Naive thymus-derived CD8-positive, alpha-beta T cell (primary cell): Measurements from ENCODE around the gene CHCHD6. TPM values are rescaled to one million over a fixed set of nuclear protein-coding genes. Genes with fewer than 3 reads are reported as not detected.

Experiments
- ATAC-seq, 2 donors: fragments of 150-1000 bp; cut with Tn5 transposase in 1 of 2; sonication (Bioruptor Pico), chemical (Tn5 transposase) in 1 of 2; 1 replicate in 1 of 2; 2 replicates in 1 of 2; pipeline ENCODE4 v1.10.0; 2021; ENCODE audit warnings: mild to moderate bottlenecking in 2 of 2, moderate library complexity in 2 of 2
- POLR2A ChIA-PET: fragments of 350-600 bp; sonication (Branson Sonifier 250); formaldehyde crosslinking; loops from one replicate; lab custom pipeline; 2021; ENCODE audit warnings: antibody characterized with exemption; lab: Charles Lee
- DNase-seq, 10 donors: peaks; one replicate each; pipeline versions ENCODE4 v3.0.0 to v3.0.0-alpha.2; 2020 to 2022
- H3K27ac Mint-ChIP-seq, 10 donors: one replicate each; pipeline ENCODE4 v1.8.0; 2020 to 2022; ENCODE audit warnings: mild to moderate bottlenecking in 10 of 10, mixed read lengths in 10 of 10, moderate library complexity in 4 of 10, inconsistent platforms in 1 of 10
- H3K27me3 Mint-ChIP-seq, 5 donors: one replicate each; pipeline ENCODE4 v1.8.0; 2021 to 2022; ENCODE audit warnings: mixed read lengths in 5 of 5
- H3K36me3 Mint-ChIP-seq, 3 donors: one replicate each; pipeline ENCODE4 v1.8.0; 2020 to 2022; ENCODE audit warnings: mixed read lengths in 3 of 3, mild to moderate bottlenecking in 2 of 3, inconsistent platforms in 1 of 3
- H3K4me1 Mint-ChIP-seq, 4 donors: one replicate each; pipeline ENCODE4 v1.8.0; 2021 to 2022; ENCODE audit warnings: mixed read lengths in 4 of 4
- H3K4me3 Mint-ChIP-seq, 10 donors: one replicate each; pipeline ENCODE4 v1.8.0; 2020 to 2022; ENCODE audit warnings: mild to moderate bottlenecking in 10 of 10, mixed read lengths in 10 of 10, moderate library complexity in 6 of 10, inconsistent platforms in 1 of 10
- H3K9me3 Mint-ChIP-seq, 9 donors: one replicate each; pipeline ENCODE4 v1.8.0; 2020 to 2022; ENCODE audit warnings: mixed read lengths in 9 of 9, mild to moderate bottlenecking in 3 of 9, inconsistent platforms in 1 of 9, moderate library complexity in 1 of 9
- polyA plus RNA-seq, 3 donors: library from polyadenylated mRNA; unstranded; fragments of 300-500 nt; fragmentation: Illumina TruSeq; gene quantifications; one replicate each; pipeline ENCODE4 v1.2.3, GENCODE V29; 2021
- total RNA-seq, 8 experiments: library from RNA in 2 of 8; stranded (reverse) in 2 of 8; gene quantifications; one replicate each; pipeline ENCODE4 v1.2.3 and lab custom pipeline; 2021 to 2026

Gene CHCHD6
- total and polyA plus RNA-seq, 5 experiments from 2014 or later, result 7.8 to 16.9 (median 11.3) TPM

DNA sequence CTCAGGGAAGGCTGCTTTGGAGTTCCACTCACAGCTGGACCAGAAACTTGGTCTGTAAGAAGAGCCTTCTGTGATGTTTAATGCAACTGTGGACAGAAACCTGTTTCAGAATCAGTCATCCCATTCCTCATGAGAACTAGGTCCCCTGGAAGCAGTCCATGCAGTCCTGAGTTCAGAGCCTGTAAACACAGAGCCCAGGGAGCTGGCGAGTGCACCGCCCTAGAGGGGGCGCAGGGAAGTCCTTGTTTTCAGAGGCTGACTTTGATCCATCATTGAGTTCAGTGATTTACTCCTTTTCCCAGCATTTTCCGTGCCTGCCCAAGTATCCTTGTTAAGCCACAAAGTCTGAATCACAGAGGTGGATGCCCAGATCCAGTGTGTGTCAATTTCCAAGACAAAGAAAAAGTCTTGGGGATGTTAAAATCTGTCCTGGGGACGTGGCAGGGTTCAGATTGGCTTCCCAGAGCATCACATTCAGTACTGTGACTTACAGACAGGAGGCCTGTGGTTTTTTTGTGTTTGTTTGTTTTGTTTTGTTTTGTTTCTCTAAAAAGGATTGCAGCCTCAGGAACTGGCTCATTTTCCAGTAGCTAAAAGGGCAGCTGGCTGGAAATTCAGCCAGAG lies 39.3 kb upstream of the CHCHD6 start:
- peaks cover 0 to 5% (median 0%) of the 10 kb centered on the region in 9 donors for H3K9me3 Mint-ChIP-seq
- H3K4me3 Mint-ChIP-seq, result no peak overlapping the region
- no peak for ATAC-seq
- H3K27ac Mint-ChIP-seq, result no peak overlapping the region
- H3K36me3 Mint-ChIP-seq, result no peaks in the 10 kb centered on the region
- no peaks in the 10 kb centered on the region for H3K4me1 Mint-ChIP-seq
- H3K27me3 Mint-ChIP-seq, result peaks cover 0 to 10% (median 2%) of the 10 kb centered on the region in 5 donors
- POLR2A ChIA-PET, result no interaction called here
- no peak for DNase-seq

DNA sequence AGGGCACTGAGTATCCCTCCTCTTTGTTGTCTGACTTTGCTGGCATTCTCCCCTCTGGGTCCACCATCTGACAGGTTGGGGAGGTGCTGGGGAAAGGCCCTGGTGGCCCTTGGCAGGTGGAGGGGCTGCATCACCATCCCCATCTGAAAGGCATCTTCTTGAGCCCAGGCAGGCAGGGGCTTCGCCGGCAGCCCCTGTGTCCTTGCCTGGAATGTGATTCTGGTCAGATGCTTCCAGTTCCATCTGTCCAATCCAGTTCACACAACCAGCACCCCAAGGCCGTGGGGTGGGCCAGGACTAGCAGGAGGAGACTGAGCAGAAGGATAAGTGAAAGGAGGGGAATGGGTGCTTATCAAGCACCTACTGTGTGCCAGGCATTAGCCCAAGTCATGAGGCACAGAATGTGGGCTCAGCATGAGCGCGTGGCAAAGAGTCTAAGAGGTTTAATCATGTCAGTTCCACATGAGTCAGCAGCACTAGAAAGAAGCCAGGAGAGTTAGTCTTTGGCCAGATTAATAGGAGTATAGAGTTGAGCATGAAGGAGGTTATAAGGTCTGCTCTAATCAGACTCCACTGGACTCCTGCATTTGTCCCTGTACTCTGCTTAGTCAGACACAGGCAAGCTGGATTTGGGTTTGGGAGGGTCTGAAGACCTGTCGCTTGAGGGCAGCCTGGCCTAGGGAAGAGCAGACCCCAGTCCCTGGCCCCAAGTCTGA lies 38.7 kb upstream of the CHCHD6 start:
- Mint-ChIP-seq H3K27me3 (peaks cover 0 to 7% (median 2%) of the 10 kb centered on the region in 5 donors), H3K4me1 (no peaks in the 10 kb centered on the region), H3K36me3 (no peaks in the 10 kb centered on the region), H3K27ac (peak overlapping the region in 1 of 10 donors; percentile 60), H3K4me3 (no peak overlapping the region), H3K9me3 (peaks cover 0 to 9% (median under 1%) of the 10 kb centered on the region in 9 donors)
- POLR2A ChIA-PET, result no interaction called here
- ATAC-seq, result no peak
- DNase-seq, result no peak

DNA sequence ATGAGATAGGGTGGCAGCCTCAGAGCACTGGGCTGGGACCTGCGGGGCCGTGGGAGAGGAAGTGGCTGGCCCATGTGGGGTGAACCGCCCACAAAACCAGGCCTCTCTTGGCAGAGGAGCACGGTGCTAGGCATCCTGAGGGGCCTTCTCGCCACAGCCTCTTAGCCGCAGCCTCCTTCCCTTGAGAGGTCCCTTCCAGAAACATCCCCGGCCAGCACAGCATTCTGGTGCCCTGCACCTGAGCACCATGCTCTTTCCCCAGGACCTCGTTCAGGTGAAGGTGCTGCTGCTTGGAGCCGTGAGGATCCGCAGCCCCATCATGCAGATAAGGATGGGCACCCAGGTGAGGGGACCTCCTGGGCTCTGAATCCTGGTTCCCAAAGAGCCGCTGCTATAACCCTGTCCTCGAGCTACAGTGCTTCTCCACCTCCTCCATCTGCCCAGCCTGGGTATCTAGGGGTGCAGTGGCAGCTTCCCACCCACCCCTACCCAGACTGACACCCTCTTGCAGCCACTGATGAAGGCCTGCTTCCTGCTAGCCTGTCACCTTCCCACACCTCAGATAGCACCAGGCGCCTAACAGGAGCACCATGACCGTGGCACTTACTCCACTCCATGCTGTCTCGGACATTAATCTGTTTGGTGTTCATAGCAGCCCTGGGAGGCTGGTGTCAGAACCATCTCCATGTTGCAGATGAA lies 37.9 kb upstream of the CHCHD6 start:
- POLR2A ChIA-PET, result no interaction called here
- peaks cover 0 to 4% (median 0%) of the 10 kb centered on the region in 3 donors for H3K36me3 Mint-ChIP-seq
- DNase-seq (no peak), ATAC-seq (no peak)
- no peak overlapping the region for H3K27ac Mint-ChIP-seq
- peaks cover 0 to 15% (median 8%) of the 10 kb centered on the region in 9 donors for H3K9me3 Mint-ChIP-seq
- H3K4me3 Mint-ChIP-seq, result no peak overlapping the region
- peaks cover 0 to 5% (median 0%) of the 10 kb centered on the region in 5 donors for H3K27me3 Mint-ChIP-seq
- no peaks in the 10 kb centered on the region for H3K4me1 Mint-ChIP-seq

DNA sequence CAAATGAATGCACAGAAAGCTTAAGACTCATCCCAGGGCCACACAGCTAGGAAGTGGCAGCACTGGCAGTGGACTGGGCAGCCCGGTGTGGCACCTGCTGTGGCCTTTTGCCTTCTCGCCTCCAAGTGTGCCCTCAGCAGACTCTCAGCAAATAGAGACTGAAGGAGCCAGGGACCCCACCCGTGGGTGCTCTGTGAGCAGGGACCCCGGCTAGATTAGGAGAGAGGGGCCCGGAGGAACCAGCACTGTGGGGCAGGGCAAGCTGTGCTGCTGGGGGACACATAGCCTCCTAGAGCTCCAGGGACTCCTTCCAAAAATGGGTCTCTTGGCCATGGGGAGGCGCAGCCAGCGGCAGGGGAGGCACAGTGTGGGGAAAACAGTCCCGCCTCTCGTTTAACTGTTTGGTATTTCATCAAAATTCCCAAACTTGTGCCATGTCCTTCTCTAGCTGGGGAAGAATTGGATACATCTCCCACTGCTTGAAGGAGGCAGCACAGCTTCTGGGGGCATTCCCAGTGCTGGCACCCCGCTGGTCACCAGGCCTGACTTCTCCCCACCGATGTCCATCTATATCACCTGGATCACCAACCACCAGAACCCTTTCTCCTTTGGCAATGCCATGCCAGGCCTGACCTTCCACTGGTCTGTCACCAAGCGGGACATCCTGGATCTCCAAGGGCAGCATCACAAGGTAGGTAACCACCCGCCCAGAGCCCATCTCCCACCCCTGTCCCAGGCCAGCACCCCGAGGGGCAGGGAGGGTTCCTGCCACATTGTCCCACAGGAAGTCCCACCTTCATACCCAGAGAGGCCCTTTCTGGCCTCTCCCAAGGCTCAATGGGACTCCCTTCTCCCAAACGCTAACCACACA lies 37.1 kb upstream of the CHCHD6 start:
- Mint-ChIP-seq H3K27me3 (peaks cover 0 to 2% (median 0%) of the 10 kb centered on the region in 5 donors), H3K36me3 (peaks cover 0 to 9% (median 0%) of the 10 kb centered on the region in 3 donors), H3K9me3 (peaks cover 0 to 19% (median 11%) of the 10 kb centered on the region in 9 donors), H3K4me3 (no peak overlapping the region), H3K27ac (no peak overlapping the region), H3K4me1 (peaks cover 0 to 5% (median 0%) of the 10 kb centered on the region in 4 donors)
- no peak for DNase-seq
- no peak for ATAC-seq
- POLR2A ChIA-PET, result no interaction called here

DNA sequence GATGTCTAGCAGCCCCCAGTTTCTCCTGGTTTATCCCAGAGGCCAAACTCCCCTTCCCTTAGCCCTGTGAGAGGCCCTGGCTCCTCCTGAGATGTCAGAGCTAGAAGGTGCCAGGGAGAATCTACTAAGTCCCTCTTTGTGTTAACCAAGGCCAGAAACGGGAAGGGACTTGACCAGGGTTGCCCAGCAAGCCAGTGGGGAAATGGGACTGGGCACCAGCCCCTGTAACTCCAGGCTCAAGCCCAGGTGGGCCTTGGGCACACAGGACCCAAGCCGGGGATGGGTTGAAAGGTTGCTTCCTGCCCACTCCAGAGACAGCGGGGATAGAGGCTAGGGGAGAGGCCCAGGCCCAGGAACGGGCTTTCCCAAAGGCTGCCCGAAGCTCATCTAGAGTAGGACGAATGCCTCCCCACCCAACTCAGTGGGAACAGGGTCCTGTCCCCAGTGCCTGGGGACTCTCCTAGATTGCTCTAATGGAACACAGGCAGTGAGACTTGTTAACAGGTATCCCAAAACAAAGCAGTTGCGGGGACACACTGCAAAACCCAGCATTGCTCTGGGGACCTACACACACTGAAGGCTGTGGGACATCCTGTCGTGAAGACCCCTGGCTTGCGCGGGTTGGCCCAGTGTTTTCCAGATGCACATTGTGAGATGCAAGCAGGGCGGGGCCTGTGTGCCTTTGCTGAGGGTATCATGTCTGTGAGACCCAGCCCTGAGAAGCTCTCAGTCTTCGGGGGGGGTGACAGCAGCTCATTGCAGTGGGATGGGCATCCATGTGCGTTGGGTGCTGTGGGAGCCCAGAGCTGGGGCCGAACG lies 36.2 kb upstream of the CHCHD6 start:
- Mint-ChIP-seq H3K27ac (no peak overlapping the region), H3K4me3 (no peak overlapping the region), H3K36me3 (peaks cover 0 to 9% (median 0%) of the 10 kb centered on the region in 3 donors), H3K9me3 (peaks cover 0 to 19% (median 11%) of the 10 kb centered on the region in 9 donors), H3K4me1 (peaks cover 0 to 5% (median 0%) of the 10 kb centered on the region in 4 donors), H3K27me3 (peaks cover 0 to 2% (median 0%) of the 10 kb centered on the region in 5 donors)
- ATAC-seq, result no peak
- POLR2A ChIA-PET, result no interaction called here
- no peak for DNase-seq

DNA sequence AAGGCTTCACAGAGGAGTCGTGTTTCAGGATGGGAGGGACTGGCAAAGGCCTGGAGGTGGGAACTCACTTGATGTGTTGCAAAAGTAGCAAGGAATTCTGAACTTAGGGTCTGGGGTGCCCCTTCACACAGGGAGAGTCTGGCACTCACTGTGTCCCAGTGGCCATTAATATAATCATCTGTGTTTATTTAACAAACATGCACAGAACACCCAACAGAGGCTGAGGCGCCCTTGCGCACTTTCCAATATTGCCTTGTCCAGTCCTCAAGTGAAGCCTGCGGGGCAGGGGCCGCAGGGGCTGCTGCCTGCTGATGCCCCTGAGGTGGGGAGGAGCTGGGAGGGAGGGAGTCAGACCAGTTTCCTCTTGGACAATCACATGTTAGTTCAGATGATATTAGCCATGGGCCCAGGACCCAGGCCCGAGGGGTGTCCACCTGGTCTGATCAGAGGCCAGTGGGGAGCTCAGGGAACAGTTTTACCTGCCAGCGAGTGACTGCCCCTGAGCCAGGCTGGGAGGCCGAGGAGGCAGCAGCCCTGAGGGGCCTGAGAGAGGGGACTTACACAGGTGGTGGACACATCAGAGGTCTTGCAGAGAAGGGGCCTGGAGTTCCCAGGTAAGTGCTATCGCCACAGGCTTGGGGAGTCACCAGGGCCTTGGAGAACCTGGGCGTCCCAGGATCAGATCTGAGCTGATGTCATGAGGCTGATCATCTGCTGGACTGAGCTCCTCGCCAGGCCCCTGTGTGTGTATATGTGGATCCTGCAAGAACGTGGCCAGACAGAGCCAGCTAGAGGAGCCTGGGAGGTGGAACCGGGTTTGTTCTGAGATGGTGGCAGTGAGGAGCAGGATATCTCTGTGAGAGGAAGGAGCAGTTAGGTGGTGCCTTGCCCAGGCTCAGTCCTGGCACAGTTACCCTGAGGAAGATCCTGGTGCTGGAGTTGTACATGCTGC lies 35.3 kb upstream of the CHCHD6 start:
- no peak for DNase-seq
- POLR2A ChIA-PET, result no interaction called here
- Mint-ChIP-seq H3K9me3 (peaks cover 0 to 21% (median 11%) of the 10 kb centered on the region in 9 donors), H3K27me3 (peaks cover 0 to 2% (median 0%) of the 10 kb centered on the region in 5 donors), H3K4me3 (no peak overlapping the region), H3K36me3 (peaks cover 0 to 9% (median 0%) of the 10 kb centered on the region in 3 donors), H3K27ac (no peak overlapping the region), H3K4me1 (peaks cover 0 to 5% (median 0%) of the 10 kb centered on the region in 4 donors)
- ATAC-seq, result no peak

DNA sequence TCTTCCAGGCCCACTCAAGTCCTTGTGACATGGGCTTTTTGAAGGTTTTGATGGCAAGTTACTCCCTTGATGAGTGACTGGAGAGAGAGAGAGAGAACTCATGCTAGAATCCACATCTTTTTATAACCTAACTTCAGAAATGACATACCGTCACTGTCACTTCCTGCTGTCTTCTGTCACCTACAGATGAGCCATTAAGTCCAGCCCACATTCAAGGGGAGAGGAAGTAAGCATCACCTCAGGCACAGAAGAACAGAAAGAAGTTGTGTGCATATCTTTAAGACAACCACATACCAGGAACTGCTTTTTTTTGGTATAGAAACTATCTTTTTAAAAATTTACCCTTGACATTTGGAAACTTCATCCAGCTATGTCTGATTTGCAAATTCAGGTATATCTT lies 32.5 kb upstream of the CHCHD6 start:
- peaks cover 0 to 9% (median 3%) of the 10 kb centered on the region in 3 donors for H3K36me3 Mint-ChIP-seq
- POLR2A ChIA-PET, result no interaction called here
- DNase-seq (peak in 1 of 10 donors; percentile 27), ATAC-seq (peak in 1 of 2 donors; percentile 89)
- H3K4me3 Mint-ChIP-seq, result no peak overlapping the region
- H3K9me3 Mint-ChIP-seq, result peaks cover 0 to 31% (median 11%) of the 10 kb centered on the region in 9 donors
- H3K4me1 Mint-ChIP-seq, result peaks cover 0 to 5% (median 0%) of the 10 kb centered on the region in 4 donors
- H3K27me3 Mint-ChIP-seq, result peaks cover 0 to 3% (median 0%) of the 10 kb centered on the region in 5 donors
- H3K27ac Mint-ChIP-seq, result peak overlapping the region in 5 of 10 donors; percentile 34 to 75 (median 55)

DNA sequence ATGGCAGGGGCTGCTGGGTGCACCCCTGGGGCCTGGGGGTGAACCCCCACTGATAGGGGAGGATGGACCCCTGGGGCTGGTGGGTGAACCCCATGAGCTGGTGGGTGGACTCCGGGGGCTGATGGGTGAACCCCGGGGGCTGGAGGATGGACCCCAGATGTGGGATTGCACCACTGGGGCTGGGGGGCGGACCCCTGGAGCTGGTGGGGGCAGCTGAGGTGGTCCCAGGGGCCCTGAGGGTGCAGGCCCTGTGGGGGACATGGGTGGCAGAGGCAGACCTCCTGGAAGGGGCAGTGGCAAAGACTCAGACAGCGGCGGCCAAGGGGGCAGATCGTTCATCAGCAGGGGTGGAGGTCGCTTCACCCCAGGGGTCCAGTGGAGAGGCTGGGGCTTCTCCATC lies 31.7 kb upstream of the CHCHD6 start:
- ATAC-seq (no peak), DNase-seq (no peak)
- Mint-ChIP-seq H3K27ac (no peak overlapping the region), H3K9me3 (peaks cover 0 to 31% (median 11%) of the 10 kb centered on the region in 9 donors), H3K4me3 (no peak overlapping the region), H3K36me3 (peaks cover 0 to 9% (median 3%) of the 10 kb centered on the region in 3 donors), H3K4me1 (peaks cover 0 to 5% (median 0%) of the 10 kb centered on the region in 4 donors), H3K27me3 (peaks cover 0 to 11% (median 3%) of the 10 kb centered on the region in 5 donors)
- POLR2A ChIA-PET, result no interaction called here

DNA sequence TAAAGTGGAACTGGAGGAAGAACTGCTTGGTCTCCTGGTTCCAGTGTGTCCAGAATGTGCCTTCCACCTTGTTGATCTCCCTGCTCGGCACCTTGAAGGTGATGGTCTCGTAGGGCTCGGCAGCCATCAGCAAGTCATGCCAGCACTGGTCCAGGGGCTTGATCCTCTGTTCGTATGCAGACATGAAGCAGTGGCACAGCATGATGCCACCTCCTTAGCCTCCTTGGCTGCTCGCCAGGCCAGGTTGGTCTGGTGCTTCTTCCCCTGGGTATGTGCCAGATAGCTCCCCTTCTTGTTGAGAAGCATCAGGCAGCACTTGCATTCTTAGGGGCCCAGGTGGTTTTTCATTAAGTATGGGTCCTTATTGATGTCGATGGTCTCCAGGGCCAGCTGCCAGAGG lies 31.3 kb upstream of the CHCHD6 start:
- Mint-ChIP-seq H3K4me3 (no peak overlapping the region), H3K27ac (no peak overlapping the region), H3K36me3 (peaks cover 0 to 9% (median 3%) of the 10 kb centered on the region in 3 donors), H3K9me3 (peaks cover 0 to 31% (median 11%) of the 10 kb centered on the region in 9 donors), H3K27me3 (peaks cover 0 to 12% (median 7%) of the 10 kb centered on the region in 5 donors), H3K4me1 (peaks cover 0 to 5% (median 0%) of the 10 kb centered on the region in 4 donors)
- DNase-seq (no peak), ATAC-seq (no peak)
- POLR2A ChIA-PET, result no interaction called here

DNA sequence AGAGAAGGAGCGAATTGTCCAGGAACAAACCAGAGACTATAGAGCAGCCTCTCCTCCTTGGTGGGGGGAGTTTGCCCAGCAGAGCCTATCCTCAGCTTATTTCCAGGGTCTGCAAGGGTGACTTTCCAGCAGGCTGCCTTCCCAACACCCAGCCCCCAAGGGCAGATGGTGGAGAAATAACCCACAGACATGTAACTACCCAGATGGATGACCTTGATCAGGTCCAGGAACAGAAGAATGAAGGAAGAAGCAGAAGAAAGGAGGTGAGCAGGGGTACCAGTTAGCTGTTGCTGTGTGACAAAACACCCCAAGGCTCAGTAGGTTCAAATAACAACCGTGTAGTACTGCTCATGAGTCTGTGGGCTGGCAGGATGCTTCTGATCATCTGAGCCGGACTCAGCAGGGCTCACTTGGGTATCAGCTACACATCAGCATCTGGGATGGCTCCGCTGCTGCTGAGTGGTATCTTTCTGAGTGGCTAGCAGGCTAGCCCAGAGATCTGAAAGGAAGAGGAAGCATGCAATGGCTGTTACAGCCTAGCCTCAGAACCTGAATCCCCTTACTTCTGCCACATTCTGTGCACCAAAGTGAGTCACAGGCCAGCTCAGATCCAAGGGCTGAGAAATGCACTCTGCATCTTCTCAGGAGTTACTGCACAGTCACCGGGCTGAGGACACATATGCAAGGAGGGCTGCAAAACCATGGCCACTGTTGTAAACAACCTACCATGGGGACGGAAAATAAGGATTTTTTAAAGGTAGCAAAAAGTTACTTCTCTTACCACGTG lies 26.9 kb upstream of the CHCHD6 start:
- Mint-ChIP-seq H3K36me3 (peaks cover 0 to 3% (median 0%) of the 10 kb centered on the region in 3 donors), H3K4me3 (no peak overlapping the region)
- POLR2A ChIA-PET, result no interaction called here

More for the DNA sequence above, 26.9 kb upstream of the CHCHD6 start:
- Mint-ChIP-seq H3K27ac (peak overlapping the region in 1 of 10 donors; percentile 68), H3K4me1 (peaks cover 4 to 8% (median 6%) of the 10 kb centered on the region in 4 donors), H3K9me3 (peaks cover 0 to 11% (median 1%) of the 10 kb centered on the region in 9 donors), H3K27me3 (peaks cover 0 to 25% (median 10%) of the 10 kb centered on the region in 5 donors)
- DNase-seq (no peak), ATAC-seq (no peak)
